ENCODE data around the gene CRTAC1. TPM values are rescaled to one million over a fixed set of nuclear protein-coding genes. Genes with fewer than 3 reads are reported as not detected.

Gene CRTAC1
- total and polyA plus RNA-seq, 10 donors: 0.17 to 0.74 (median 0.26) TPM; not detected in 5

DNA sequence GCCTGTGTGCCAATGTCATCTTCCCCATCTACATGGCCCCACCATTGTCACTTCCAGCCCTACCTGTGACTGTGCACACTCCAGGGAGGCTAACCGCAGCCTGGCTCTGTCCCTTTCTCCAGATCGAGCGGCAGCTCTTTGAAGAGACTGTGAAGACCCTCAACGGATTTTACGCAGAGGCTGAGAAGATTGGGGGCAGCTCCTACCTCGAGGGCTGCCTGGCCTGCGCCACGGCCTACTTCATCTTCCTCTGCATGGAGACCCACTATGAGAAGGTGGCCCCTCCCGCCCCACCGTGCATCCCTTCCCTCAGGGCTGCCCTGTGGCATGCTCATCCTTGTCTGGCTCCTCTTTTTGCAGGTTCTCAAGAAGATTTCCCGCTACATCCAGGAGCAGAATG lies 166.6 kb downstream of the CRTAC1 start:
- Histone ChIP-seq H3K27ac (no peak overlapping the region), H3K9me3 (no peaks in the 10 kb centered on the region), H3K27me3 (replicated peaks in 1 of 7) (peaks cover 0 to 35% (median 0%) of the 10 kb centered on the region in 7 donors), H3K4me3 (no peak overlapping the region), H3K36me3 (no peaks in the 10 kb centered on the region), H3K4me1 (peaks cover 0 to 5% (median 1%) of the 10 kb centered on the region in 6 donors)
- peak; percentile 56 for DNase-seq
- 85 to 93% (median 86%) methylated on average over 10 to 11 of the region's 11 CpGs for WGBS, 5 donors
- intact Hi-C loops (cut with DNase I; ENCODE audit: low total_unique reads): no loop called here
- no peak for TF ChIP-seq POLR2AphosphoS5 (IDR thresholded peaks at IDR 0.05)
- TF ChIP-seq, protein P1, sequence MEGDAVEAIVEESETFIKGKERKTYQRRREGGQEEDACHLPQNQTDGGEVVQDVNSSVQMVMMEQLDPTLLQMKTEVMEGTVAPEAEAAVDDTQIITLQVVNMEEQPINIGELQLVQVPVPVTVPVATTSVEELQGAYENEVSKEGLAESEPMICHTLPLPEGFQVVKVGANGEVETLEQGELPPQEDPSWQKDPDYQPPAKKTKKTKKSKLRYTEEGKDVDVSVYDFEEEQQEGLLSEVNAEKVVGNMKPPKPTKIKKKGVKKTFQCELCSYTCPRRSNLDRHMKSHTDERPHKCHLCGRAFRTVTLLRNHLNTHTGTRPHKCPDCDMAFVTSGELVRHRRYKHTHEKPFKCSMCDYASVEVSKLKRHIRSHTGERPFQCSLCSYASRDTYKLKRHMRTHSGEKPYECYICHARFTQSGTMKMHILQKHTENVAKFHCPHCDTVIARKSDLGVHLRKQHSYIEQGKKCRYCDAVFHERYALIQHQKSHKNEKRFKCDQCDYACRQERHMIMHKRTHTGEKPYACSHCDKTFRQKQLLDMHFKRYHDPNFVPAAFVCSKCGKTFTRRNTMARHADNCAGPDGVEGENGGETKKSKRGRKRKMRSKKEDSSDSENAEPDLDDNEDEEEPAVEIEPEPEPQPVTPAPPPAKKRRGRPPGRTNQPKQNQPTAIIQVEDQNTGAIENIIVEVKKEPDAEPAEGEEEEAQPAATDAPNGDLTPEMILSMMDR (IDR thresholded peaks at IDR 0.05 in 8 of 11, conservative IDR thresholded peaks at IDR 0.05 in 3 of 11): no peak
- no peak for TF ChIP-seq POLR2A (IDR thresholded peaks at IDR 0.05)

DNA sequence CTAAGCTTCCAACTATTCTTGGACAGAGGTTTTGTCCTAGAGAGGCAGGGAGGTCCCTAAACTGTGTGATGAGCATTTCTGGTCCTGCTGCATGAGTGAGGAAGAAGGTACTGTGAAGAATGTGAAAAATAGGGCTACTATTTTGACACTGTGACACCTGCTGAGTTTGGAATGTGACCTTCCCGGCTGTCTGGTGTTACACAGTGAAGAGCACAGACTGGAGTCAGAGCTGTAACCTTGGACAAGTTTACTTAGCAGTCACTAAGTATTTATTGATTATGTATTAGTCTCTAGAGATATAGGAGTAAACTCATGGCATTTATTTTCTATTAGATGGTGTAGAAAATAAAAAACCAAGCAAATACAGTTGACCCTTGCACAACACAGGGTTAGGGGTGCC lies 168.5 kb downstream of the CRTAC1 start:
- intact Hi-C loops (cut with DNase I; ENCODE audit: low total_unique reads): no loop called here

DNA sequence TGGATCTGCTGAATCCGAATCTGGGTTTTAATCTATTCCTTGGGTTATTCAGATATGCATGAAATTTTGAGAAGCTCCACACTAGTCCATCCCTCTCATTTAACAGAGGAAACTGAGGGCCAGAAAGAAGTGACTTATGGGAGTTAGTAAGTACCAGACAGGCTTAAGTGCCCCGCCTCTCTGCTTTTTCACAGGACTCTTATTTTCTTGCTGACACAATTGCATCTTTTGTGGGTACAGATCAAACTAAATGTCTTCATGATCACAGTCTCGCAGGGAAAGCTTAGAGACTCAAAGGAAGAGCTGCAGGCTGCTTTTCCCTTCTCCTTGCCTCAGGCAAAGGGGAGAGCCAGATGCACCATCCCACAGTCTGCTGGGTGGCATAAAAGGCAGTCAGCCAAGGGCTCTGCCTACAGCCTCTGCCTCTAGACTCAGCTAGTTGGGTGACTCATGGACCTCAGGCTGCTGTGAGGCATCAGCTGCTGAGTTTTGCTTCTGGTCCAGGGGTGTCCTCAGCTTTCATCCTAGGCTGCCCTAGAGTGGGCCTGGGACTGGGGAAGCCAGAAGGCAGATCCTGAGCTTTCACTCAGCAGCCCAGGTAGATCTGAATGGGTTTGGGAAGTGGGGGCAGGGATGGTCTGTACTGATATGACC lies 169.2 kb downstream of the CRTAC1 start:
- peak; percentile 24 for DNase-seq
- intact Hi-C loops (cut with DNase I; ENCODE audit: low total_unique reads): no loop called here
- Histone ChIP-seq H3K4me1 (no peaks in the 10 kb centered on the region), H3K4me3 (no peak overlapping the region), H3K9me3 (no peaks in the 10 kb centered on the region), H3K27me3 (replicated peaks in 1 of 7) (peaks cover 0 to 42% (median 0%) of the 10 kb centered on the region in 7 donors), H3K27ac (no peak overlapping the region), H3K36me3 (no peaks in the 10 kb centered on the region)
- TF ChIP-seq, protein P1 (IDR thresholded peaks at IDR 0.05 in 8 of 11, conservative IDR thresholded peaks at IDR 0.05 in 3 of 11): no peak
- TF ChIP-seq POLR2AphosphoS5 (IDR thresholded peaks at IDR 0.05) (no peak), POLR2A (IDR thresholded peaks at IDR 0.05) (no peak)
- WGBS, 5 donors: 70 to 79% (median 73%) methylated on average over 3 of the region's 3 CpGs

More for the DNA sequence above, 168.5 kb downstream of the CRTAC1 start:
- no peak overlapping the region for H3K27ac ChIP-seq
- no peaks in the 10 kb centered on the region for H3K9me3 ChIP-seq
- H3K4me3 ChIP-seq: no peak overlapping the region
- no peak for DNase-seq
- H3K27me3 ChIP-seq (replicated peaks in 1 of 7): peaks cover 0 to 42% (median 0%) of the 10 kb centered on the region in 7 donors
- H3K36me3 ChIP-seq: no peaks in the 10 kb centered on the region
- 26 to 66% (median 45%) methylated on average over 1 of the region's 1 CpG for WGBS, 5 donors
- H3K4me1 ChIP-seq: no peaks in the 10 kb centered on the region
- TF ChIP-seq POLR2AphosphoS5 (IDR thresholded peaks at IDR 0.05) (no peak), POLR2A (IDR thresholded peaks at IDR 0.05) (no peak)
- TF ChIP-seq, protein P1 (IDR thresholded peaks at IDR 0.05 in 8 of 11, conservative IDR thresholded peaks at IDR 0.05 in 3 of 11): no peak

DNA sequence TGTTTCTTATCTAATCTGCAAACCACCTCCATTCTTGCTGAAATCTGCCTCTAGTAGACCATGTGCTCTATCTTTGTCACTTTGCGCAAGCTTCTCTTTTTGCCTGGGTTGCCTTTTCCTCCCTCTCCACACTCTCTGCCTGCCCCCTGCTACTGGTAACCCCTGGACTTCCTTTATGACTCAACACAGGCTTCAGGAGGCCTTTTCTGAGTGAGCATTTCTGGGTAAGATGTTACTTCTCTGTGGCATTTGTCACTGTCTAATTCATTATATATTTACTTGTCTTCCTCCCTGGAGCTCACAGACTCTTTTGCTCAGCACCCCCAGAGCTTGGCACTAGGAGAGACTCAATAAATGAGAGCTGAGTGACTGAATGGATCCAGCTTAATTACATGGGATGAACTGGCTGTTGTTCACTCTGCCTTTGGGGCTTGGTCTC lies 172.4 kb downstream of the CRTAC1 start:
- no peaks in the 10 kb centered on the region for H3K9me3 ChIP-seq
- TF ChIP-seq, protein P1 (IDR thresholded peaks at IDR 0.05 in 8 of 11, conservative IDR thresholded peaks at IDR 0.05 in 3 of 11): no peak
- no peaks in the 10 kb centered on the region for H3K36me3 ChIP-seq
- intact Hi-C loops (cut with DNase I; ENCODE audit: low total_unique reads): no loop called here
- no peak for DNase-seq
- no peak overlapping the region for H3K27ac ChIP-seq
- H3K4me3 ChIP-seq: no peak overlapping the region
- H3K4me1 ChIP-seq: no peaks in the 10 kb centered on the region
- WGBS, 5 donors: 31 to 70% (median 34%) methylated on average over 1 of the region's 1 CpG
- peaks cover 0 to 38% (median 7%) of the 10 kb centered on the region in 7 donors for H3K27me3 ChIP-seq (replicated peaks in 1 of 7)

Data from spleen (tissue), 11 donors.